Endodermal cell (in vitro differentiated cells): ENCODE measurements around the gene C2. TPM values are rescaled to one million over a fixed set of nuclear protein-coding genes. Genes with fewer than 3 reads are reported as not detected.

ENCODE experiments used
- DNase-seq: peaks from one replicate; pipeline ENCODE4 v3.0.0-alpha.2; 2017
- H3K27ac ChIP-seq: 2 replicates; pipeline ENCODE4 v1.5.1; 2013; ENCODE audit warnings: mild to moderate bottlenecking, low read depth, low read length, moderate library complexity
- H3K27me3 ChIP-seq: 2 replicates; pipeline ENCODE4 v1.6.1; 2013; ENCODE audit warnings: mild to moderate bottlenecking, low read length, moderate library complexity; ENCODE audit not compliant: insufficient read depth, control insufficient read depth, poor library complexity, severe bottlenecking
- H3K36me3 ChIP-seq: 2 replicates; pipeline ENCODE4 v1.7.0; 2013; ENCODE audit warnings: mild to moderate bottlenecking, low read length, moderate library complexity; ENCODE audit not compliant: control insufficient read depth, insufficient read depth
- H3K4me1 ChIP-seq: one replicate; pipeline ENCODE4 v1.7.0; 2013; ENCODE audit warnings: low read length; ENCODE audit not compliant: control insufficient read depth, insufficient read depth
- H3K4me3 ChIP-seq: 2 replicates; pipeline ENCODE4 v1.5.1; 2013; ENCODE audit warnings: mild to moderate bottlenecking, low read length, moderate library complexity
- H3K9ac ChIP-seq: 2 replicates; pipeline ENCODE4 v1.6.1; 2013; ENCODE audit warnings: mild to moderate bottlenecking, low read length, moderate library complexity; ENCODE audit not compliant: poor library complexity, severe bottlenecking; ENCODE audit errors: extremely low read depth
- H3K9me3 ChIP-seq: 2 replicates; pipeline ENCODE4 v1.6.1; 2013; ENCODE audit warnings: mild to moderate bottlenecking, low read length, moderate library complexity; ENCODE audit not compliant: control insufficient read depth
- H3K27ac Mint-ChIP-seq: 2 replicates; pipeline ENCODE4 v1.8.0; 2020; ENCODE audit warnings: mixed read lengths
- H3K27me3 Mint-ChIP-seq: 2 replicates; pipeline ENCODE4 v1.8.0; 2021; ENCODE audit warnings: mild to moderate bottlenecking, mixed read lengths; ENCODE audit not compliant: insufficient read depth
- H3K36me3 Mint-ChIP-seq: 2 replicates; pipeline ENCODE4 v1.8.0; 2020; ENCODE audit warnings: low read depth, mixed read lengths
- H3K4me1 Mint-ChIP-seq: 2 replicates; pipeline ENCODE4 v1.8.0; 2020; ENCODE audit warnings: mixed read lengths
- H3K4me3 Mint-ChIP-seq: 2 replicates; pipeline ENCODE4 v1.8.0; 2020; ENCODE audit warnings: mild to moderate bottlenecking, moderate library complexity, mixed read lengths
- H3K9me3 Mint-ChIP-seq: 2 replicates; pipeline ENCODE4 v1.8.0; 2020; ENCODE audit warnings: mild to moderate bottlenecking, mixed read lengths
- WGBS, 2 experiments: methylation state at CpG; one replicate each; pipeline versions ENCODE4 v1.1.5 to v1.1.7; 2013; ENCODE audit warnings: missing lambda C conversion rate in 2 of 2, mixed read lengths in 1 of 2; ENCODE audit not compliant: insufficient coverage in 1 of 2, insufficient read length in 1 of 2; 5-methylcytosine and 5-hydroxymethylcytosine counted together
- total RNA-seq, 2 donors: library from RNA; stranded (reverse); fragmentation: NEBNext Ultra II Directional in 1 of 2; extraction: Animal tissue kit (Norgen Biotek cat#: 25700) in 1 of 2; gene quantifications; 2 replicates in 1 of 2; 3 replicates in 1 of 2; pipeline ENCODE4 v1.2.1, GENCODE V29; 2021
- TF ChIP-seq, protein P1 (sequence below): fragments of 200-600 bp; sonication (generic); conservative IDR thresholded peaks from 2 replicates; pipeline ENCODE4 v1.5.0; 2021; ENCODE audit warnings: antibody characterized with exemption, mild to moderate bottlenecking

The C2 gene
- total RNA-seq, 2 donors from 2014 or later, result 0.29 to 1.0 TPM

DNA sequence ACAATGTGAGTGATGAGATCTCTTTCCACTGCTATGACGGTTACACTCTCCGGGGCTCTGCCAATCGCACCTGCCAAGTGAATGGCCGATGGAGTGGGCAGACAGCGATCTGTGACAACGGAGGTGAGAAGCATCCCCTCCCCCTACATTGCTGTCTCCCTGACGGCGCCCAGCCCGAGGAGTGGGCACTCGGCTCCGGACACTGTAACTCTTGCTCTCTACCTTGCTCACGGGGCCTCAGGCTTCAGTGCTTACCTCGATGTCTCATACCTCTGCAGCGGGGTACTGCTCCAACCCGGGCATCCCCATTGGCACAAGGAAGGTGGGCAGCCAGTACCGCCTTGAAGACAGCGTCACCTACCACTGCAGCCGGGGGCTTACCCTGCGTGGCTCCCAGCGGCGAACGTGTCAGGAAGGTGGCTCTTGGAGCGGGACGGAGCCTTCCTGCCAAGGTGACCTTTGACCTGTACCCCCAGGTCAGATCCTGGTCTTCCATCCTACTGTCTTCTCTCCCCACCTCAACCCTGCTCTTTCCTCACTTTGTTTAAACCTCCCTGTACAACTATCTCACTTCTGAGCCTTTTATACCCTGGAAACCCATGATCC lies 19.7 kb downstream of the C2 start:
- DNase-seq, result peak; percentile 35
- Histone ChIP-seq H3K27me3 (peaks cover 42% of the 10 kb centered on the region), H3K4me1 (no peaks in the 10 kb centered on the region), H3K27ac (no peak overlapping the region), H3K4me3 (no peak overlapping the region), H3K9ac (no peak overlapping the region), H3K36me3 (peaks cover 19% of the 10 kb centered on the region), H3K9me3 (no peaks in the 10 kb centered on the region)
- H3K27me3 Mint-ChIP-seq, result peaks cover 65% of the 10 kb centered on the region
- no peaks in the 10 kb centered on the region for H3K9me3 Mint-ChIP-seq
- WGBS, 2 experiments, result 86 to 88% methylated on average over 17 to 24 of the region's 24 CpGs
- no peak overlapping the region for H3K4me3 Mint-ChIP-seq
- no peaks in the 10 kb centered on the region for H3K4me1 Mint-ChIP-seq
- no peak overlapping the region for H3K27ac Mint-ChIP-seq
- peaks cover 8% of the 10 kb centered on the region for H3K36me3 Mint-ChIP-seq
- TF ChIP-seq, protein P1, sequence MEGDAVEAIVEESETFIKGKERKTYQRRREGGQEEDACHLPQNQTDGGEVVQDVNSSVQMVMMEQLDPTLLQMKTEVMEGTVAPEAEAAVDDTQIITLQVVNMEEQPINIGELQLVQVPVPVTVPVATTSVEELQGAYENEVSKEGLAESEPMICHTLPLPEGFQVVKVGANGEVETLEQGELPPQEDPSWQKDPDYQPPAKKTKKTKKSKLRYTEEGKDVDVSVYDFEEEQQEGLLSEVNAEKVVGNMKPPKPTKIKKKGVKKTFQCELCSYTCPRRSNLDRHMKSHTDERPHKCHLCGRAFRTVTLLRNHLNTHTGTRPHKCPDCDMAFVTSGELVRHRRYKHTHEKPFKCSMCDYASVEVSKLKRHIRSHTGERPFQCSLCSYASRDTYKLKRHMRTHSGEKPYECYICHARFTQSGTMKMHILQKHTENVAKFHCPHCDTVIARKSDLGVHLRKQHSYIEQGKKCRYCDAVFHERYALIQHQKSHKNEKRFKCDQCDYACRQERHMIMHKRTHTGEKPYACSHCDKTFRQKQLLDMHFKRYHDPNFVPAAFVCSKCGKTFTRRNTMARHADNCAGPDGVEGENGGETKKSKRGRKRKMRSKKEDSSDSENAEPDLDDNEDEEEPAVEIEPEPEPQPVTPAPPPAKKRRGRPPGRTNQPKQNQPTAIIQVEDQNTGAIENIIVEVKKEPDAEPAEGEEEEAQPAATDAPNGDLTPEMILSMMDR, result no peak

DNA sequence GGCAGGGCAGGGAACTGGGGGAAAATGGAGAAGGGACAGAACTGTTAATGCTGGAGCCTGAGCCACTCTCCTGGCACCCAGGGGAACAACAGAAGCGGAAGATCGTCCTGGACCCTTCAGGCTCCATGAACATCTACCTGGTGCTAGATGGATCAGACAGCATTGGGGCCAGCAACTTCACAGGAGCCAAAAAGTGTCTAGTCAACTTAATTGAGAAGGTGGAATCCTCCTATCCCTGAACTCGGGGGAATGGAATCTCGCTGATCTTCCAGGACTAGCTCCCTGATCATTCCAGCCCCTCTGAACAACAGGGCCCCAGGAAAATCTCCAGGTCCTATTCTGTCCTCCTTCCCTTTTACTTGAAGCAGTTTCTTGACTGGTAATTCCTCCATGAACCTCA lies 20.3 kb downstream of the C2 start:
- Histone ChIP-seq H3K4me3 (no peak overlapping the region), H3K36me3 (peaks cover 26% of the 10 kb centered on the region), H3K27me3 (peaks cover 35% of the 10 kb centered on the region), H3K4me1 (no peaks in the 10 kb centered on the region), H3K9me3 (no peaks in the 10 kb centered on the region), H3K9ac (no peak overlapping the region), H3K27ac (no peak overlapping the region)
- H3K36me3 Mint-ChIP-seq, result peaks cover 11% of the 10 kb centered on the region
- no peak overlapping the region for H3K27ac Mint-ChIP-seq
- H3K4me1 Mint-ChIP-seq, result no peaks in the 10 kb centered on the region
- WGBS, 2 experiments, result 86 to 95% methylated on average over 4 of the region's 4 CpGs
- no peak for DNase-seq
- no peak overlapping the region for H3K4me3 Mint-ChIP-seq
- H3K9me3 Mint-ChIP-seq, result no peaks in the 10 kb centered on the region
- TF ChIP-seq, protein P1, result no peak
- peaks cover 58% of the 10 kb centered on the region for H3K27me3 Mint-ChIP-seq

DNA sequence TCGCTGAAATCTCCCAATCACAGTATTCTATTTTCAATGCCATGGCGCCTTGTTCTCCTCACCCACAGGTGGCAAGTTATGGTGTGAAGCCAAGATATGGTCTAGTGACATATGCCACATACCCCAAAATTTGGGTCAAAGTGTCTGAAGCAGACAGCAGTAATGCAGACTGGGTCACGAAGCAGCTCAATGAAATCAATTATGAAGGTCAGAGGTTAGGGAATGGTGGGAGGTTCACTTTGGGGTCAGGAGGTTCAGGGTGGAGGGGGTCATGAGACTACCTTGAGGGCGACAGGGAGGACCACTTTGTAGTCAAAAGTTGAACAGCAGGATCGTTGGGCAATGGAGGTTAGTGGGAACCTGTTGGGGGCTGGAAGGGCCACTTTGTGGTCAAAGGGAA lies 20.8 kb downstream of the C2 start:
- no peak overlapping the region for H3K4me3 Mint-ChIP-seq
- H3K27me3 ChIP-seq, result peaks cover 31% of the 10 kb centered on the region
- peaks cover 15% of the 10 kb centered on the region for H3K36me3 Mint-ChIP-seq
- no peaks in the 10 kb centered on the region for H3K9me3 Mint-ChIP-seq
- H3K4me3 ChIP-seq, result no peak overlapping the region
- H3K4me1 ChIP-seq, result no peaks in the 10 kb centered on the region
- TF ChIP-seq, protein P1, result no peak
- no peak overlapping the region for H3K9ac ChIP-seq
- WGBS, 2 experiments, result 88 to 94% methylated on average over 4 to 5 of the region's 5 CpGs
- H3K27me3 Mint-ChIP-seq, result peaks cover 53% of the 10 kb centered on the region
- no peak overlapping the region for H3K27ac ChIP-seq
- H3K36me3 ChIP-seq, result peaks cover 30% of the 10 kb centered on the region
- H3K9me3 ChIP-seq, result no peaks in the 10 kb centered on the region
- H3K4me1 Mint-ChIP-seq, result no peaks in the 10 kb centered on the region
- DNase-seq, result no peak
- no peak overlapping the region for H3K27ac Mint-ChIP-seq
